Measurements from ENCODE around the gene LINC00237. TPM values are rescaled to one million over a fixed set of nuclear protein-coding genes. Genes with fewer than 3 reads are reported as not detected.
A peak's percentile ranks its signal among the peaks of the same experiment; 100 is the strongest.

LINC00237 gene
- total RNA-seq = not detected

DNA sequence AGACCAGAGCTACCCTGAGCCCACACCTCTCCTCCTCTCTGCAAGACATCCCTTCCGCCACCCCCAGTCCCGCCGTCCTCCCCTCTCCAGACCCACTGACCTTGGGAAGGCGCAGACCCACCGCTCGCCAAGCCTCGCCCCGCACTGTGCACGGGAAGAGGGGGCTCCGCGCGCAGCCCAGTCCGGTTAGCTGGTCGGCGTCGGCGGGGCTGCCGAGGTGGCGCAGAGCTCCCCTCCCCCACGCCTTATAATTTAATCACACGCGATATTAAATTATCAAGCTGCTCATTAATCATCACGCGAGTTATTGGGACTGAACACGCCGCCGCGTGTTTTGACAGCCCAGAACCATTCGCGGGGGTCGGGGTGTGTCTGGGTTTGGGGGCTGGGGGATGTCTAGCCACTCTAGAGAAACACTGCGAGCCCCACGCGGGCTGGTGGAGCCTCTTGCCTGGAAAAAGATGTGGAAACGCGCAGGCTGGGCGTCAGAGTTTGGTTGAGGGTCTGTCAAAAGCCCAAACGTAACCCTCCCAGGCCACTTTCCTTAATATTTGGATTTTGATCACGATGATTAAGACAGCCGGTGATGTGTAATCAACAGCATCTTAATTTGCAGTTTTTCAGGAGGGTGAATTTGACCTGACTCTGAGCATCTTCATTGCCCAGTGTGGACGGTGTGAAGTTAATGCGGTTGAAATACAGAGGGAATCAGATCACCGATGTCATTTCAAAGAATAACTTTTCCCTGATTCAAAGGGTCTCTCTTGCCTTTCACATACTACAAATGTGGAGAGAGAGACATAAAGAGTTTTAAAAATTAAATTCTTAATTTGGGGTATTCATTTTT is at the start of gene LINC00237:
LINC00237 (minus strand) TSS at position 188 of the 847 bp plus-strand sequence.
- Mint-ChIP-seq H3K36me3 (ENCODE audit: low read depth) (no peaks in the 10 kb centered on the region), H3K9me3 (no peaks in the 10 kb centered on the region), H3K4me3 (peak within 1 kb of the TSS; percentile 16), H3K27me3 (peaks cover 84% of the 10 kb centered on the region), H3K4me1 (peaks cover 31% of the 10 kb centered on the region), H3K27ac (no peak within 1 kb of the TSS)
- POLR2A ChIA-PET = no interaction called here
- CTCF ChIA-PET = interaction anchor here (0.6 to 1.0 kb wide), 2 partner anchors 22 to 399 kb away, joined by 3 read pairs; no protein-coding TSS in a partner anchor
- no peak for DNase-seq

DNA sequence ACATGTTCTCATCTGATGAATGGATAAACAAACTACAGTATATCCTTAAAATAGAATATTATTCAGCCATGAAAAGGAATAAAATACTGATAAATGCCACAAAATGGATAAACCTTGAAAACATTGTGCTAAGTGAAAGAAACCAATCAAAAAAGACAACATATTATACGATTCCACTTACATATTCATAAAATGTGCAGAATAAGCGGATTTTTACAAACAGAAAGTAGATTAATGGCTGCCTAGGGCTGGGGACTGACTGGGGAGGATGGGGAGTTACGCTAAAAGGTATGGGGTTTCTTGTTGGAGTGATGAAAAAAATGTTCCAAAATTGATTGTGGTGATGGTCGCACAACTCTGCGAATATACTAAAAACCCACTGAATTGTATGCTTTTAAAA is 49.1 kb upstream of the LINC00237 start:
- Mint-ChIP-seq H3K36me3 (ENCODE audit: low read depth) (peaks cover 2% of the 10 kb centered on the region), H3K4me3 (no peak overlapping the region), H3K27me3 (no peaks in the 10 kb centered on the region), H3K4me1 (peaks cover 5% of the 10 kb centered on the region), H3K27ac (no peak overlapping the region), H3K9me3 (no peaks in the 10 kb centered on the region)
- ChIA-PET POLR2A (no interaction called here), CTCF (no interaction called here)
- no peak for DNase-seq

DNA sequence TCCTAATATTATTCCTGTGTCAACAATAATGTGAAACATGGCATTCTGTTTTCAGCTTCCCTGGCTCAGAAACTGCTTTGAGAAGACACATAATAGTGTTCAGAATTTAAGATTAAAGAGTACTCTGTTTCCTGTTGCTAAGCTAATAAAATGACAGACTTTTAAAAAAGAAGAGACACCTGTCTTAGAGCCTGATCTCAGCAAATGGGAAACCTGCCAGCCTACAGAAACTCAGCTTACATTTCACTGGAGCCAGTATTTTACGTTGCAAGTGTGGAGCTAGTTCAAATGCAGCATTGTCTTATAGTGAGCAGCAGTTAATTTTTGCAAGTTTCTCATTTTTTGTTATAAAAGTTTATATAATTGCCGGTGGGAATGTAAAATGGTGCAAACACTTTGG is 48.5 kb upstream of the LINC00237 start:
- ChIA-PET POLR2A (no interaction called here), CTCF (interaction anchor here (1.6 kb wide), 1 partner anchor 81 kb away, joined by 4 read pairs; no protein-coding TSS in a partner anchor)
- no peak for DNase-seq
- Mint-ChIP-seq H3K27me3 (no peaks in the 10 kb centered on the region), H3K9me3 (no peaks in the 10 kb centered on the region), H3K4me1 (peaks cover 5% of the 10 kb centered on the region), H3K27ac (no peak overlapping the region), H3K36me3 (ENCODE audit: low read depth) (peaks cover 2% of the 10 kb centered on the region), H3K4me3 (no peak overlapping the region)

DNA sequence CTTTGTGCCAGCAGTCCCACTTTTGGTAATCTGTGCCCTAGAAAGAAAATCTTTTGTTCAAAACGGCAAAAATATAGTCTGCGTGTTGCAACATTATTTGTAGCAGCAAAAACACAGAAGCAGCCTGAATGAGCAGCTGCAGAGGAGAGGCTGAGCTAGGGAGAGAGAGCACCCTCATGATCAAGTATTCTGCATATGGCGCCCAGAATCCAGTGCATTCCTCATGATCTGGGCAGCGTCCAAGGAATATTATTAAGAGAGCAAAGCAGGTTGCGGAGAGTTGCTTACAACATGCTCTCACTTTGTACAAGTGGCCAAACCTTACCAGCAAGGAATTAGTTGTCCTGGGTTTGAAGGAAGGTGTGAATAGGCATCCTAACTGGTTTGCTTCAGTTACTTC is 45.6 kb upstream of the LINC00237 start:
- ChIA-PET POLR2A (no interaction called here), CTCF (interaction anchor here (0.9 to 1.3 kb wide), 2 partner anchors 13 to 14 kb away, joined by 3 read pairs; no protein-coding TSS in a partner anchor)
- Mint-ChIP-seq H3K4me1 (peaks cover 3% of the 10 kb centered on the region), H3K4me3 (no peak overlapping the region), H3K27ac (no peak overlapping the region), H3K27me3 (no peaks in the 10 kb centered on the region), H3K9me3 (no peaks in the 10 kb centered on the region), H3K36me3 (ENCODE audit: low read depth) (peaks cover 6% of the 10 kb centered on the region)
- DNase-seq = no peak

DNA sequence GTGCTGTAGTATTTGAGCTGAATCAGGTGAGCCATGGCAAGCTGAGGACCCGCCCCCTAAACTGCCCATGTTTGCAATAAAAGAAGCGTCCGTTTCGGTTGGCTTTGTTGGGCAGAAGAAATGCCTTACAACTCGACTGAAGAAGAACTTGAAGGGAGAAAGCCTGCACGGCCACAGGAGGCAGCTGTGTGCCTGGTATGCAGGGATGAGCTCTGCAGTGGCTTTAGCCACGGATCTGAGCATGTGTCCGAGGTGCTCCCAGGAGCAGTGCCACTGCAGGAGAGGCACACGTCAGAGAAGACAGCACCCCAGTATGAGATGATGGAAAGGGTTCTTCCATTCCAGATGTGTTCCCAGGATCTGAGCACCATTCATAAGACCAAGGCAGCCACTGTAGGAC is 43.2 kb upstream of the LINC00237 start:
- peaks cover 6% of the 10 kb centered on the region for H3K36me3 Mint-ChIP-seq (ENCODE audit: low read depth)
- no peak overlapping the region for H3K4me3 Mint-ChIP-seq
- no peaks in the 10 kb centered on the region for H3K27me3 Mint-ChIP-seq
- H3K4me1 Mint-ChIP-seq = peaks cover 3% of the 10 kb centered on the region
- no peak overlapping the region for H3K27ac Mint-ChIP-seq
- POLR2A ChIA-PET = no interaction called here
- H3K9me3 Mint-ChIP-seq = no peaks in the 10 kb centered on the region
- CTCF ChIA-PET = no interaction called here
- no peak for DNase-seq

DNA sequence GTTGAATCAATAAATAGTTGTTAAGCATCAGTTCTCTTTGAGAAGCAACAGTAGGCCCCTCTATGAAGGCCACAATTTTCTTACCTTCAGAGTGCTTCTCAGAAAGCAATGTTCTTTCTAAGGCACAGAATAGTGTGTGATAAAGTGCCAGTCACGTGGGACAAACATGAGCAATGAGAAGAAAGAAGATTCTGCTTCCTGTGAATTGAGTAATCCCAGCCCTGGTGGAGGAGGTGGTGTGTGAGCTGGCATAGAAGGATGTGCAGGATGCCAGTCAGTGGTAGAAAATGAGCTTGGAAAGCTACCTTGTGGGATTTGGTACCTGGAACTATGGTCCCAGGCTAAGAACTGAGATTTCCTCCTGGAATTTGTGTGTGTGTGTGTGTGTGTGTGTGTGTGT is 41.4 kb upstream of the LINC00237 start:
- H3K9me3 Mint-ChIP-seq = no peaks in the 10 kb centered on the region
- POLR2A ChIA-PET = no interaction called here
- CTCF ChIA-PET = interaction anchor here (0.7 kb wide), 1 partner anchor 89 kb away, joined by 3 read pairs; no protein-coding TSS in a partner anchor
- no peaks in the 10 kb centered on the region for H3K27me3 Mint-ChIP-seq
- no peak overlapping the region for H3K27ac Mint-ChIP-seq
- H3K36me3 Mint-ChIP-seq (ENCODE audit: low read depth) = peaks cover 4% of the 10 kb centered on the region
- H3K4me1 Mint-ChIP-seq = peaks cover 3% of the 10 kb centered on the region
- H3K4me3 Mint-ChIP-seq = no peak overlapping the region
- DNase-seq = no peak

DNA sequence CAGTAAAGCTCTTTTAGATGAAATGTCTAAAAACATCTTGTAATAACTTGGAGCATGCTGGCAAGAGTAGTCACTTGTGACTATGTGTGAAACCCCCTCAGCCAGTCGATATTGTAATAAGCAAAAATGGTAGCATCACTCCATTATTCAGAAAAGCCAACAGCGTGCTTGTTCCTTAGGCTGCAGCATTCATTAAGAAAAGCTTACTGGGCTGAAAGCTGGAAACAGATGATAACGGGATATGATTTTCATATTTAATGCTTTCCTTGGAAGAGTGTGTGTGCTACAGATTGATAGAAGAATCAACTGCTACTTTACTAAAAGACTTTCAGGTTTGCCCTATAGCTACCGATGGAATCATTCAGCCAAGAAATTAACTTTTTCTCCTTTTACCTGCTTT is 40.1 kb upstream of the LINC00237 start:
- no peak overlapping the region for H3K4me3 Mint-ChIP-seq
- ChIA-PET POLR2A (no interaction called here), CTCF (no interaction called here)
- DNase-seq = no peak
- no peaks in the 10 kb centered on the region for H3K9me3 Mint-ChIP-seq
- peaks cover 4% of the 10 kb centered on the region for H3K36me3 Mint-ChIP-seq (ENCODE audit: low read depth)
- H3K27me3 Mint-ChIP-seq = no peaks in the 10 kb centered on the region
- H3K27ac Mint-ChIP-seq = no peak overlapping the region
- H3K4me1 Mint-ChIP-seq = peaks cover 3% of the 10 kb centered on the region

DNA sequence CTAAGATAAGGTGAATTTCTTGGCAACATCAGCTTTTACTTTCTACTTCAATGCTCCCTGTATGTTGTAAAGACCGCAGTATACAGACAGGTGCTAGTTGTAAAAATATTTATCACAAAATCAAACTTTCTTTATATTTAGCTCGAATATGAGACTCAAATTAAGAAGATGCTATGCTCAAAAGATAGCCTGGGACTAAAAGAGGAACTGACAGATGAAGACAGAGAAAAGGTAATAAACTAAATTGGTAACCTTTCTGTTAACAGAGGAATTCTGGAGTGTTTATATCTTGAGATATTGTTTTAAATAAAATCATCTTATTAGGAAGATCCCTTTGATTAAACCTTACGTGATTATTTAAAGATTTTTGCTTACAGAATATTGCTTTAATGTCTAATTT is 39.3 kb upstream of the LINC00237 start:
- no peak for DNase-seq
- ChIA-PET CTCF (no interaction called here), POLR2A (no interaction called here)
- peaks cover 4% of the 10 kb centered on the region for H3K36me3 Mint-ChIP-seq (ENCODE audit: low read depth)
- H3K4me1 Mint-ChIP-seq = peaks cover 3% of the 10 kb centered on the region
- H3K9me3 Mint-ChIP-seq = no peaks in the 10 kb centered on the region
- H3K4me3 Mint-ChIP-seq = no peak overlapping the region
- no peak overlapping the region for H3K27ac Mint-ChIP-seq
- H3K27me3 Mint-ChIP-seq = no peaks in the 10 kb centered on the region

DNA sequence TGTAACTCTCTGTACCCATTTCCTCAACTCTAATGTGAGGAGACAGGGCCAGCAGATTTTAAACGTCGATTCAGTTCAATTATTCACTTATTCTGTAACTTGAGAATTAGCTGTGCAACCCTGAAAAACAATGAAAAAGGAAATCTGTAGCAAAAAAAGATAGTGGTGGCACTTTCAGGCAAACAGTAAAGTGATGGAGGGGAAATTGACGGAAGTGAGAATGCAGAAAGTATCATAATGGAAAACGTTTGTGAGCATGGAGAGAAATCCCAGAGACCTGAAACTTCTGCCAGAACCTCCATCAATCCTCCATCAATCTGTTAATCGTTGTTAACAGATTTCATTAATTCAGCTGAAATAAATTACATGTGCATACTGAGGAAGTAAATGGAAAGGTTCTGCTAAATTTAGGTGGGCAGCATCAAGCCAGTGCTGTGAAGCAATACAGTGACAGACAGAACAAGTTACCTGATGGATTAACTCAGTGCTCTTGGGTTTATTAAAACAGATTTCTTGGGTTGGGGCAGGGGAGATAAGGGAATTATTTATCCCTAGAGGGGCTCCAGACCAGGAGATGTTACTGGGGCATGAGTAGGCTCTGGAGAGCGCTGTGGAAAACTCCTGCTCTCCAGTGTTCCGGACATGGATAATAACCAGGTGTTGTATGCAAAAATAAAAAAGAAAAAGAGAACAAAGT is 37.2 kb upstream of the LINC00237 start:
- H3K4me3 Mint-ChIP-seq = no peak overlapping the region
- H3K36me3 Mint-ChIP-seq (ENCODE audit: low read depth) = peaks cover 4% of the 10 kb centered on the region
- no peaks in the 10 kb centered on the region for H3K27me3 Mint-ChIP-seq
- no peaks in the 10 kb centered on the region for H3K9me3 Mint-ChIP-seq
- DNase-seq = no peak
- H3K4me1 Mint-ChIP-seq = peaks cover 3% of the 10 kb centered on the region
- no peak overlapping the region for H3K27ac Mint-ChIP-seq
- POLR2A ChIA-PET = no interaction called here
- CTCF ChIA-PET = no interaction called here

DNA sequence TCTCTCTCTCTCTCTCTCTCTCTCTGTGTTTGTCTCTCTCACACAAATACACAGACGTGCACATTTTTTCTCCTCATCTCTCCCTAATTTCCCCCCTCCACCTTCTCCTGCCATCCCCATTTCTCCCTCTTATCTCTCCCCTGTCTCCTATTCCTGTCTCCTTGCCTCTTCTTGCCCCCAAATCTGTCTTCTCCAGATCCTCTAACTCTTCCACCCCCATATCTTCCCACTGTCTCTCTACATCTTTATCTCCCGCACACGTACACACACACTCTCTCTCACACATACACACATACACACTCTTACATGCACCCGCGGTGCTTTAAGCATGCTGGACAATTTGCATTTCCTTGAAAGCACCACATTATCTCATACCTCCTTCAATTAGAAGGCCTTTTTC is 35.7 kb upstream of the LINC00237 start:
- ChIA-PET POLR2A (no interaction called here), CTCF (interaction anchor here (1.1 kb wide), 1 partner anchor 11 kb away, joined by 5 read pairs; no protein-coding TSS in a partner anchor)
- no peak for DNase-seq

DNA sequence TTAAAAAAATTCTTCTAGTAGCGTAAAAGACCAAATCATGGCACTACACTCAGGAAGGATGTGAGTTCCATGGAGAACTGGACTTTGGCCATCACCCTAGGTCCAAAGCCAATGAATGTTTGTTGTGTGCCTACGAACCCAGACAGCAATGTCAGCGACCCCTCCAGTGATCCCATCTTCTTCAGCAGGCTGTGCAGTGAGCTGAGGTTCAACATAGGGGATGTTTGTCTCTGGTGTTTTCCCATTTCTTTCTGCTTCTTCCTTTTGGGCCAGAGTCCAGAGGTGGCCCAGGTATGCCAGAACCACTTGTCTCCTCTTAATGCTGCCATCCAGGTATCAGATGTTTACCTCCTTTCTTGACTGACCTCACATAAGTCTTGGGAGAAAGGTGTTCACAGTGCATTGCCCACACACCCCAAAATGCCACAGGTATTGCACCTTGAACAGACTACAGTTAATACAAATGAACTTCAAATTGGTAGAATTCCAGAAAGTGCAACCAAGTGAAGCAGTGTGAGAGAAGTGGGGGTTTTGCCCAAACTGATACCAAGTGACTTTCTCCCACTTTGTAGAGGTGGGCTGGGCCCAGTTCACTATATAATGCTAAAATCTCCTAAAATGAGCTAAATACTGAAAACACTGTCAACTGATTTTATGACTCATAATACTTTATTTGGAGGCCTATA is 33.9 kb upstream of the LINC00237 start:
- H3K36me3 Mint-ChIP-seq (ENCODE audit: low read depth) = peaks cover 8% of the 10 kb centered on the region
- ChIA-PET POLR2A (no interaction called here), CTCF (interaction anchor here (0.6 kb wide), 1 partner anchor 1127 kb away, joined by 4 read pairs; no protein-coding TSS in a partner anchor)
- no peak for DNase-seq
- peaks cover 2% of the 10 kb centered on the region for H3K4me1 Mint-ChIP-seq
- H3K4me3 Mint-ChIP-seq = no peak overlapping the region
- H3K27me3 Mint-ChIP-seq = no peaks in the 10 kb centered on the region
- H3K9me3 Mint-ChIP-seq = no peaks in the 10 kb centered on the region
- no peak overlapping the region for H3K27ac Mint-ChIP-seq

More for the DNA sequence above, 35.7 kb upstream of the LINC00237 start:
- Mint-ChIP-seq H3K27me3 (no peaks in the 10 kb centered on the region), H3K9me3 (no peaks in the 10 kb centered on the region), H3K4me1 (no peaks in the 10 kb centered on the region), H3K36me3 (ENCODE audit: low read depth) (peaks cover 5% of the 10 kb centered on the region), H3K4me3 (no peak overlapping the region), H3K27ac (no peak overlapping the region)

DNA sequence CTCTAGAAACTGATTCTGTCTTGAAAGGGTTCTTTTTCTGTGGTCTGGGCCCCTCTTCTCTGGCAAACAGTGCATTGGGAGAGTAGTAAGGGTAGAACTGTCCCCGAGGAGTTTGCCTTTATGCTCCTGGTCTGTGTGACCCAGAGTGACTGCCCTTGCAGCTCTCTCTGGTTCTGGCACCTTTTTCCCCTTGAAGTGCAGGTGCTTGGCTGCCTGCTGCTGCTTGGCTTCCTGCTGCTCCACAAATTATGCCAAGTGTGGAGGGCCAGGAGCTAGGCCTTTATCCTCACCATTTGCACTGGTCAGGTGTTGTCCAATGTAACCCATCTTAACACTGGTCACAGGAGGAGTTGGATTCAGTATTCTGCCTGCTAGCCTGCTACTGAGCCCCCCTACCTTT is 30.9 kb upstream of the LINC00237 start:
- Mint-ChIP-seq H3K4me3 (no peak overlapping the region), H3K9me3 (no peaks in the 10 kb centered on the region), H3K27ac (no peak overlapping the region), H3K27me3 (no peaks in the 10 kb centered on the region), H3K4me1 (peaks cover 7% of the 10 kb centered on the region), H3K36me3 (ENCODE audit: low read depth) (peaks cover 8% of the 10 kb centered on the region)
- DNase-seq = no peak
- ChIA-PET POLR2A (no interaction called here), CTCF (interaction anchor here (0.5 to 1.2 kb wide), 2 partner anchors 14 to 240 kb away, joined by 3 read pairs; no protein-coding TSS in a partner anchor)
